GM12878 (cell line): ENCODE data around the gene PDZRN4. TPM values are rescaled to one million over a fixed set of nuclear protein-coding genes. Genes with fewer than 3 reads are reported as not detected.

Experiments
- ATAC-seq: fragments of 200-7000 bp; cut with Tn5 transposase; 3 replicates; pipeline ENCODE4 v1.9.1; 2020; ENCODE audit warnings: mild to moderate bottlenecking, moderate library complexity
- BruUV-seq: library from RNA; stranded (reverse); fragments of 400-500 nt; replicated peaks from 2 replicates; lab custom pipeline; 2021; lab: Mats Ljungman, UMichigan
- CTCF ChIA-PET: fragments of 300-600 bp; sonication (Branson Sonifier 250); formaldehyde crosslinking; extraction: SDS; loops from one replicate; lab custom pipeline; 2021; ENCODE audit warnings: inconsistent platforms; lab: Yijun Ruan, JAX
- POLR2A ChIA-PET: fragments of 350-600 bp; formaldehyde crosslinking; extraction: SDS; loops from one replicate; lab custom pipeline; 2021; ENCODE audit warnings: inconsistent platforms; lab: Charles Lee
- RAD21 ChIA-PET: fragments of 300-600 bp; sonication (Branson Sonifier 250); formaldehyde crosslinking; loops from one replicate; lab custom pipeline; 2023; ENCODE audit warnings: antibody characterized with exemption; ENCODE audit not compliant: unreplicated experiment; lab: Charles Lee
- SMC1A ChIA-PET: fragments of 300-600 bp; sonication (Branson Sonifier 250); formaldehyde crosslinking; loops from one replicate; lab custom pipeline; 2023; ENCODE audit not compliant: unreplicated experiment, uncharacterized antibody; lab: Charles Lee
- DNase-seq: peaks from one replicate; pipeline ENCODE4 v3.0.0-alpha.2; 2011; ENCODE audit warnings: low read depth, low spot score
- FAIRE-seq: peaks from 3 replicates; lab custom pipeline; 2011; peaks lifted over from hg19 to GRCh38; lab: Jason Lieb, UNC
- H2AFZ ChIP-seq: 2 replicates; pipeline ENCODE4 v1.6.0; 2011; ENCODE audit warnings: low read depth, low read length, control low read depth; ENCODE audit not compliant: control insufficient read depth
- H3K27ac ChIP-seq: 2 replicates; pipeline ENCODE4 v1.5.1; 2011; ENCODE audit warnings: control low read depth; ENCODE audit not compliant: control insufficient read depth, insufficient read depth
- H3K27me3 ChIP-seq, 2 experiments: replicated peaks in 1 of 2; 2 replicates each; pipeline versions ENCODE4 v1.6.0 to v1.6.1; 2011; ENCODE audit warnings: low read length in 1 of 2; ENCODE audit not compliant: control insufficient read depth in 2 of 2, insufficient read depth in 2 of 2
- H3K36me3 ChIP-seq, 2 experiments: 2 replicates each; pipeline ENCODE4 v1.5.1; 2011; ENCODE audit warnings: low read length in 1 of 2; ENCODE audit not compliant: control insufficient read depth in 2 of 2, insufficient read depth in 2 of 2
- H3K4me1 ChIP-seq: 2 replicates; pipeline ENCODE4 v1.6.1; 2011; ENCODE audit warnings: mild to moderate bottlenecking, low read length, moderate library complexity, mixed read lengths; ENCODE audit not compliant: control insufficient read depth, insufficient read depth
- H3K4me2 ChIP-seq: 2 replicates; pipeline ENCODE4 v1.6.0; 2011; ENCODE audit warnings: control low read depth; ENCODE audit not compliant: control insufficient read depth, insufficient read depth
- H3K4me3 ChIP-seq: fragments of 200-600 bp; sonication (generic); 2 replicates; pipeline ENCODE4 v1.5.1; 2016
- H3K79me2 ChIP-seq: 2 replicates; pipeline ENCODE4 v1.6.0; 2011; ENCODE audit warnings: low read length; ENCODE audit not compliant: control insufficient read depth, insufficient read depth
- H3K9ac ChIP-seq: 2 replicates; pipeline ENCODE4 v1.8.0; 2011; ENCODE audit warnings: low read length, control low read depth, mixed read lengths; ENCODE audit not compliant: control insufficient read depth, insufficient read depth
- H3K9me3 ChIP-seq: replicated peaks from 3 replicates; pipeline ENCODE4 v1.5.1; 2011; ENCODE audit warnings: mild to moderate bottlenecking, low read length; ENCODE audit not compliant: control insufficient read depth, insufficient read depth
- H4K20me1 ChIP-seq: 2 replicates; pipeline ENCODE4 v1.6.0; 2011; ENCODE audit not compliant: control insufficient read depth, insufficient read depth
- BHLHE40 ChIP-seq, 2 experiments: fragments of 450-650 bp in 1 of 2; IDR thresholded peaks; 2 replicates each; pipeline ENCODE4 v1.6.1; 2011 to 2017; ENCODE audit warnings: low read depth in 2 of 2, borderline replicate concordance in 1 of 2, improper control_type of control experiment in 1 of 2, low read length in 1 of 2, mild to moderate bottlenecking in 1 of 2
- JUND ChIP-seq: IDR thresholded peaks from 2 replicates; pipeline ENCODE4 v1.6.1; 2012; ENCODE audit warnings: low read depth, mild to moderate bottlenecking, low read length, improper control_type of control experiment, moderate library complexity
- NR2F1 ChIP-seq: fragments of 450-650 bp; conservative IDR thresholded peaks from 2 replicates; pipeline ENCODE4 v1.6.1; 2017; ENCODE audit warnings: mild to moderate bottlenecking
- SREBF1 ChIP-seq: IDR thresholded peaks from 2 replicates; pipeline ENCODE4 v1.6.1; 2012; ENCODE audit warnings: mild to moderate bottlenecking, low read length
- ZNF207 ChIP-seq: fragments of 450-650 bp; IDR thresholded peaks from 2 replicates; pipeline ENCODE4 v1.6.1; 2014; ENCODE audit warnings: antibody characterized with exemption, mild to moderate bottlenecking, borderline replicate concordance
- whole genome bisulfite sequencing: methylation state at CpG from one replicate; pipeline ENCODE4 v1.1.6; 2016; ENCODE audit warnings: low lambda C conversion rate; ENCODE audit not compliant: insufficient replicate concordance, insufficient coverage; ENCODE audit errors: missing lambda C conversion rate; 5-methylcytosine and 5-hydroxymethylcytosine counted together
- in situ Hi-C: fragments of 300-500 bp; cut with MboI; formaldehyde crosslinking; loops from 9 replicates; pipeline ENCODE4 v1.14.3; 2018; ENCODE audit warnings: mixed read lengths
- intact Hi-C: fragments of 100-400 bp; cut with micrococcal nuclease; formaldehyde crosslinking; loops from one replicate; pipeline ENCODE4 v1.14.2; 2022; ENCODE audit not compliant: unreplicated experiment
- polyA plus RNA-seq, 11 experiments: library from polyadenylated mRNA; depleted of rRNA in 4 of 11; unstranded in 6 of 11; stranded (reverse) in 5 of 11; fragments of >200 nt; fragmentation: Nextera tagmentation in 4 of 11; fragmentation: Illumina TruSeq in 1 of 11; extraction: Ambion mirVana in 4 of 11; extraction: Trizol in 1 of 11; gene quantifications; 1 replicate in 1 of 11; 2 replicates in 10 of 11; pipeline versions ENCODE4 v1.2.1 to v1.2.3, GENCODE V29; 2011 to 2016; ENCODE audit warnings: inconsistent platforms in 2 of 11, missing spikeins in 2 of 11, low read depth in 1 of 11
- total RNA-seq, 4 experiments: library from RNA; depleted of rRNA in 3 of 4; stranded (reverse); fragments of >200 nt in 3 of 4; fragmentation: Illumina TruSeq in 1 of 4; extraction: Trizol in 1 of 4; gene quantifications; 2 replicates each; pipeline versions ENCODE4 v1.2.1 to v1.2.3, GENCODE V29; 2013 to 2021
- TF ChIP-seq, protein P1 (sequence below): fragments of 450-650 bp; IDR thresholded peaks from 2 replicates; pipeline ENCODE4 v1.6.1; 2018; ENCODE audit warnings: borderline replicate concordance, mild to moderate bottlenecking; ENCODE audit not compliant: partially characterized antibody
- TF ChIP-seq, protein P2 (sequence below): IDR thresholded peaks from 2 replicates; pipeline ENCODE4 v1.6.1; 2011; ENCODE audit warnings: low read depth, mild to moderate bottlenecking, low read length, moderate library complexity, borderline replicate concordance; ENCODE audit errors: extremely low read depth

PDZRN4 gene
- total and polyA plus RNA-seq, 10 of the 15 experiments (the other 5 are each of a cell fraction or from before 2014, with no cell fraction given), result 0.03 TPM; not detected in 9

DNA sequence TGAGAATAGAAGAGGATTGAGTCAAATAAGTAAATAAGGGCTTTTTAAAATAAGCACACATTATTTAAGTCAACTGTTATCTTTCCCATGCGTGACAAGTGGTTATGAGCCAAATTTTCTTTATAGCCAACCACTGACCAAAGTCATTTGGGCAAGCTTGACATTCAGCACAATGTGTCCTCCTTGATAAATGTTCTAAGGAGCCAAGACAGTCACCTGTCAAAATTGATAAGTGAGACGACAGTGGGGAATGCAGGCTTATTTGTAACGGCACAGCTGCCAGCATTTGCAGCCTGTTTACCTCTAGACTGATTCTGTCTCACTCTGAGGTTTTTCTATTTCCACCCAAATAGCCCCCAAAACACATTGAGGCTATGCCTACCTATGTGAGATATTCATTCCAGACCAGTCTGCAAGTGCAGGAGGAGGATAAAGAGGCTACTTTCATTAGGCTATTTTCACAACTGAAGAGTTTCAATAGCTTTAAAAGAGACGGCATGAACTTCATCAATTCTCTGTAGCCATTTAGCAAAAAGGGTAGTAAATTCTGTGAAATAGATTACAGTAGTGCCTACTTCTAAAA lies 339.5 kb downstream of the PDZRN4 start:
- no peak overlapping the region for H3K4me2 ChIP-seq
- TF ChIP-seq ZNF207 (no peak), JUND (no peak), NR2F1 (no peak), SREBF1 (no peak), BHLHE40 (IDR thresholded peaks at IDR 0.05; ENCODE audit: borderline replicate concordance in 1 of 2, low read depth in 2 of 2, low read length in 1 of 2) (no peak)
- TF ChIP-seq, protein P1, sequence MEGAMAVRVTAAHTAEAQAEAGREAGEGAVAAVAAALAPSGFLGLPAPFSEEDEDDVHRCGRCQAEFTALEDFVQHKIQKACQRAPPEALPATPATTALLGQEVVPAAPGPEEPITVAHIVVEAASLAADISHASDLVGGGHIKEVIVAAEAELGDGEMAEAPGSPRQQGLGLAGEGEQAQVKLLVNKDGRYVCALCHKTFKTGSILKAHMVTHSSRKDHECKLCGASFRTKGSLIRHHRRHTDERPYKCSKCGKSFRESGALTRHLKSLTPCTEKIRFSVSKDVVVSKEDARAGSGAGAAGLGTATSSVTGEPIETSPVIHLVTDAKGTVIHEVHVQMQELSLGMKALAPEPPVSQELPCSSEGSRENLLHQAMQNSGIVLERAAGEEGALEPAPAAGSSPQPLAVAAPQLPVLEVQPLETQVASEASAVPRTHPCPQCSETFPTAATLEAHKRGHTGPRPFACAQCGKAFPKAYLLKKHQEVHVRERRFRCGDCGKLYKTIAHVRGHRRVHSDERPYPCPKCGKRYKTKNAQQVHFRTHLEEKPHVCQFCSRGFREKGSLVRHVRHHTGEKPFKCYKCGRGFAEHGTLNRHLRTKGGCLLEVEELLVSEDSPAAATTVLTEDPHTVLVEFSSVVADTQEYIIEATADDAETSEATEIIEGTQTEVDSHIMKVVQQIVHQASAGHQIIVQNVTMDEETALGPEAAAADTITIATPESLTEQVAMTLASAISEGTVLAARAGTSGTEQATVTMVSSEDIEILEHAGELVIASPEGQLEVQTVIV, result no peak
- TF ChIP-seq, protein P2, sequence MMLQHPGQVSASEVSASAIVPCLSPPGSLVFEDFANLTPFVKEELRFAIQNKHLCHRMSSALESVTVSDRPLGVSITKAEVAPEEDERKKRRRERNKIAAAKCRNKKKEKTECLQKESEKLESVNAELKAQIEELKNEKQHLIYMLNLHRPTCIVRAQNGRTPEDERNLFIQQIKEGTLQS, result no peak
- ChIA-PET POLR2A (no interaction called here), RAD21 (no interaction called here), SMC1A (no interaction called here), CTCF (no interaction called here)
- no peak overlapping the region for H2AFZ ChIP-seq
- H4K20me1 ChIP-seq, result no peaks in the 10 kb centered on the region
- ATAC-seq (no peak), FAIRE-seq (no peak), DNase-seq (no peak)
- no peaks in the 10 kb centered on the region for H3K4me1 ChIP-seq
- no peak overlapping the region for H3K4me3 ChIP-seq
- no peaks in the 10 kb centered on the region for H3K9me3 ChIP-seq
- H3K27ac ChIP-seq, result no peak overlapping the region
- no TSS peak for BruUV-seq
- in situ Hi-C loops (no loop called here), intact Hi-C loops (no loop called here)
- 57% methylated on average over 4 of the region's 4 CpGs for WGBS
- H3K36me3 ChIP-seq, result no peaks in the 10 kb centered on the region
- no peak overlapping the region for H3K9ac ChIP-seq
- no peaks in the 10 kb centered on the region for H3K79me2 ChIP-seq
- H3K27me3 ChIP-seq, result no peaks in the 10 kb centered on the region
